EL (cell line): Measurements from ENCODE around the gene TMEM254.
"Not testable (repeated sequence)": the region's sequence is repeated elsewhere in the genome, so short reads cannot be mapped to it uniquely, and the experiment has no call there.

ENCODE experiments used
- DNase-seq: peaks from one replicate; pipeline ENCODE4 v3.0.0-alpha.2; 2016

Gene TMEM254

GRCh38 chr10:80077869-80078447 lies 507 bp upstream of the TMEM254 start:
- DNase-seq: no peak

- no peak for DNase-seq
Measured at GRCh38 chr10:80079312-80079719, 851 bp downstream of the TMEM254 start.

DNA sequence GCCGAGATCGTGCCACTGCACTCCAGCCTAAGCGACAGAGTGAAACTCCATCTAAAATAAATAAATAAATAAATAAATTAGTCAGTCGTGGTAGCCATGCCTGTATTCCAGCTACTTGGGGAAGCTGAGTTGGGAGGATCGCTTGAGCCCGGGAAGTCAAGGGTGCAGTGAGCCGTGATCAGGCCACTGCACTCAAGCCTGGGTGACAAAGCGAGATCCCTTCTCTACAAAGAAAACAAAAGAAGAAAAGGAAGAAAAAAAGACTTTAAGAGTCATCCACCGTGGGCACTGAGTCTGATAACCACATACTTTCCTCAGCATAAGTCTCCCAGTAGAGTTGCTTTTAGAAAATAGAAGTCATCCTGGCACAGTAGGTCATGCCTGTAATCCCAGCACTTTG lies 2.6 kb downstream of the TMEM254 start:
- DNase-seq: no peak

DNA sequence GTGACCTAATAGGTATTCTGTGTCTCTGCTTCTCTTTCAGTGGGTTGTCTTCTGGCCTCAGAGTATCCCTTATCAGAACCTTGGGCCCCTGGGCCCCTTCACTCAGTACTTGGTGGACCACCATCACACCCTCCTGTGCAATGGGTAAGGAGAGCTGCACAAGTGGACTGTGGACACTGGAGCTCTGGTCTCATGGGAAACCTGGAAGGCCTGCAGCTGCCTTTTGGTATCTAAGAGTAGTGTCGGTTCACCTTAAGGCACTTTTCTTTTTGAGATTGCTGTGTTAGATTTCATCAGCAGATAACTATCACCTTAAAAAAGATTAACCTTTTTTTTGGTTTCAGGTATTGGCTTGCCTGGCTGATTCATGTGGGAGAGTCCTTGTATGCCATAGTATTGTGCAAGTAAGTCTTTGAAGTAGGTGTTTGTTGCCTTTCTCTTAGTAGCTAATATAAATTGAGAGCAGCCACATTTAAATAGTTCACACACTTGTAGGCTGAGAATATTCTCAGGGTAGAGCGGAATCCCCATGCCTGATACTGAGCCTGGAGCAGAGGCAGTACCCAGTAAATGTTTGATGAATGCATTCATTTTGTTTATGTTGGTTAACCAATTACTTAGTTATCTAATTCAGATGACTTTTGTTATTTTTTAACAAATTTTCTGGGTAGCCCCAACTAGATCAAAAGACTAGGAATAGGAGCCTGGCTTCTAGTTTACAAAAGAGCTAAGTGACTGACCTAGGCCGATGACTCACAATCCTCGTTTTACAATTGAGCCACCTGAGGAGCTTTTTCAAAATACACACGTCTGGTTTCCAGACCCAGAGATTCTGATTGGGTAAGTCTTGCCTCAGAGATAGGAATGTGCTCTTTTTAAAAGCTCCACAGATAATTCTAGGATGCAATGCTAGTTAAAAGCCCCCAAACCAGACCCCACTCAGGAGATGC lies 3.6 kb downstream of the TMEM254 start:
- no peak for DNase-seq

GRCh38 chr10:80090121-80090520 lies 11.7 kb downstream of the TMEM254 start:
- DNase-seq: no peak

GRCh38 chr10:80094231-80094630 lies 15.8 kb downstream of the TMEM254 start:
- no peak for DNase-seq

DNA sequence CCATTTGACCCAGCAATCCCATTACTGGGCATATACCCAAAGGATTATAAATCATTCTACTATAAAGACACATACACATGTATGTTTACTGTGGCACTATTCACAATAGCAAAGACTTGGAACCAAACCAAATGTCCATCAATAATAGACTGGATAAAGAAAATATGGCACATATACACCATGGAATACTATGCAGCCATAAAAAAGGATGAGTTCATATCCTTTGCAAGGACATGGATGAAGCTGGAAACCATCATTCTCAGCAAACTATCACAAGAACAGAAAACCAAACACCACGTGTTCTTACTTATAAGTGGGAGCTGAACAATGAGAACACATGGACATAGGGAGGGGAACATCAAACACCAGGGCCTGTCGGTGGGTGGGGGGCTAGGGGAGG lies 19.8 kb downstream of the TMEM254 start:
- not testable (repeated sequence) for DNase-seq

DNA sequence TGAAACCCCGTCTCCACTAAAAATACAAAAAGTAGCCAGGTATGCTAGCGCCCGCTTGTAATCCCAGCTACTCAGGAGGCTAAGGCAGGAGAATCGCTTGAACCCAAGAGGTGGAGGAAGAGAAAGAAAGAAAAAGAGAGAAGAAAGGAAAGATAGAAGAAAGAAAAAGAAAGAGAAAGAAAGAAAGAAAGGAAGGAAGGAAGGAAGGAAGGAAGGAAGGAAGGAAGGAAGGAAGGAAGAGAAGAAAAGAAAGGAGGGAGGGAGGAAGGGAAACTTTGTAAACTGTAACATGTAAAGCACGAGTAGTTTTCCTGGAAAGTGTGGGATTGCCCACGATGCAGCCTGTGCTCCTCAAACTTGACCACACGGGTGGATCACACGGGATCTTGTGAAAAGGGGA lies 20.8 kb downstream of the TMEM254 start:
- DNase-seq: not testable (repeated sequence)

DNA sequence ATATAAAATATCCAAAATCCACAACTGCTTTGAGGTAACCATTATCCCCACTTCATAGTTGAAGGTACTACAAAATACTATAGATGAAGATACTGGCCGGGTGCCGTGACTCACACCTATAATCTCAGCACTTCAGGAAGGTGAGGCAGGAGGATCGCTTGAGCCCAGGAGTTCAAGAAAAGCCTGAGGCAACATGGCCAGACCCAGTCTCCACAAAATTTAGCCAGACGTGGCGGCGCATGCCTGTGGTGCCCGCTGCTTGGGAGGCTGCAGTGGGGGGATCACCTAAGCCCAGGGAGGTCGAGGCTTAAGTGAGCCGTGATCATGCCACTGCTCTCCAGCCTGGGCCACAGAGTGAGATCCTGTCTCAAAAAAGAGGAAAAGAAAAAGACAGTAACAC lies 21.7 kb downstream of the TMEM254 start:
- DNase-seq: no peak

DNA sequence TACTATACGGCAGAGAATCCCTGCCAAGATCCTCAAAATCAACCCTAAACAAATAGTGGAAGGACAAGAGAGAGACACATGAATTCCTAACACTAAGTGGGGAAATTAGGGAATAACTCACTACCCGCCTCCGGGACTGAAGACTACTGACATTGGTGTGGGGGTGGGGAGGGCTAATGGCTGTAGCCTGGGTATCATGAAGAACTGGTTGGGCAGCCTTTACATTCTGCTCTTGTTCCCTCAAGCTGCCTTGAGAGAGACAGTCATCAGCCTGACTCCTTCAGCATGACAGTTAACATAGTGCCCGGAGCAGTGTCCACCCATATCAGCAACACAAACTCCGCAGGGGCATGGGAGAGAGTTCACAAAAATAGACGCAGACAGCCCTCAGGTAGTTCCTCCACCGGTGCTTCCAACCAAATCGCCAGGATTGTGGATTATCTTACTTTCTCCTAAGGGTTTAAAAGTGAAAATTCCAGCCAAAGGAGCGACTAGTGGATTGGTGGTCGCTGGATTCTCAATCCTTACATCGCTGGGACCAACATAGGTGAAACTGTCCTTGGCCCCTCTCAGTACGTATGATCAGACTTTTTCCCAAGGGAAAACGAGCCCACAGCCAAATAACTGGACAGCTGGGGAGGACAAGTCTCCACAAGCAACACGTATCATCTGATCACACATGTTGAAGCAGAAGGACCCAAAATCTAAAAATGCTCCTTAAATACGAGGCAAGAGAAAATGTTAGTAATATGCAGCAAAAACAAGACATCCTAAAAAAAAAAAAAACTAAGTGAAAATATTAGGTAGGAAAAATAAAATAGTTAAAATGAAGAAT lies 22.6 kb downstream of the TMEM254 start:
- no peak for DNase-seq

- peak; percentile 60 for DNase-seq
Measured at GRCh38 chr10:80104066-80104926, 25.8 kb downstream of the TMEM254 start.

DNA sequence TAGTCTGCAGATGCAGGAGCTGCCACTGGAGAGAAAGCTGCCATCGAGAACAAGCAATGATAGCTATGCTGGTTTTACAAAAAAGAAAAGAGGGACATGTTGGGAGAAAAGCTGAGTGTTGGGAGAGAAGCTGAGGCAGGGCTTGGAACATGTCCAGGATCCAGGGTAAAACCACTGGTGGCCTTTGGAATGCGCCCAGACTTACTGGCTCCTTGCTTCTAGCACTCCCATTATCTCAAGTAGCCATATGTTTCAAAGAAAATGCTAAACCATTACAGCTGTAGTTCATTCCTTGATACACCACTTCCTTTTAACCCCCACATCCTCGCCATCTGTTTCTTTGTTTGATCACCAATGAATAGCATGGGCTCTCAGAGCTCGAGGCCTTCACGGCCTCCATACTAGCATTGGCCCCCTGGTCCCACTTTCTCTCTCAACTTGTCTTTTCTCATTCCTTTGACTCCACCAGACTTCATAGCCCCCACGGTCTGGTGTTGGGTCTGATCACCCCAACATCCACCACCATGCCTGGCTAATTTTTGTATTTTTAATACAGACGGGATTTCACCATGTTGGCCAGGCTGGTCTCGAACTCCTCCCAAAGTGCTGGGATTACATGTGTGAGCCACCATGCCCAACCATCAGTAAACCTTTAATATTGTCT lies 30.2 kb downstream of the TMEM254 start:
- DNase-seq: no peak

DNA sequence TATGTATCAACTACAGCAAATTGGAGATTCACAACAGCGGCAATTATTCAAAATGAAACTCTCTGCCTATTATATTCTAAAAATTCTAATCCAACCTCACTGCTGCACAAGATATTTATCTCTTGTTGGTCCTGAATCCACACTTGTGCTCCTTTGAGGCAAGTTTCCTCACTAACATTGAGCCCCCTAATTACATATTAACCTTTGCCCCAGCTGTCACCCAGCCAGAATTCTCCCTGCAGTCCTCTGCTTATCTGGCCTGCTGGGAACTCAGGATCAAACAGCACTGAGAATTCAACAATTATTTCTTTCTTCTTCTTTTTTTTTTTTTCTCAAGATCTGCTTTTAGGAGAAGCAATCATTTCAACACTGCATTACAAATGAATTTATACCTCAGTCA lies 32.5 kb downstream of the TMEM254 start:
- DNase-seq: no peak

GRCh38 chr10:80118669-80119068 lies 40.2 kb downstream of the TMEM254 start:
- no peak for DNase-seq

DNA sequence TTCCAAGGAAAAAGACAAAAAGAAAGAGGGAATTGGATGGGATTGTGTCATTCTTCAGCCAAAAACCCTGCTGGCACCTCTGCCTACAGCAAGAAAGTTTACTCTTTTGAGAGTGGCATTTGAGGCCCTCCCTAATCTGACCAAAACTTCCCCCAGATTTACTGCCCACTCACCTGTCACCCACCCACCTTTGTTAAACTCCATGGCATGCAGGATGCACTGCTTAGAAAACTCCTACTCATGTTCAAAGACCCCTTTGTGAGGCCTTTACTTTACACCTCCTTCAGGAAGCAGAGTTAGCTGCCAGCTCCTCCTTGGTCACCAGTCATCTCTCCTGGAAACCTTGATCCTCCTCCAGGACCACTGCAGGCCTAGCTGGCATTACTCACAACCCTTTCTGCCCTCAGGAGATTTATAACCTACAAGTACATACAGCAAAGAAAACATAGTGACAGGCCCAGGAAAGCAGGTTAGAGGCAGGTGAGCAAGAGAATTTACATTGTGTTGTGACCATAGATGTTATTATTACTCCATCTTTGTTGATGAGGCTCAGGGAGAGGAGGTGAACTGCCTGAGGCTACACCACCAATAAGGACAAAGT lies 43.7 kb downstream of the TMEM254 start:
- DNase-seq: no peak

- no peak for DNase-seq
Measured at GRCh38 chr10:80122746-80123145, 44.3 kb downstream of the TMEM254 start.

GRCh38 chr10:80126876-80127275 lies 48.4 kb downstream of the TMEM254 start:
- no peak for DNase-seq

DNA sequence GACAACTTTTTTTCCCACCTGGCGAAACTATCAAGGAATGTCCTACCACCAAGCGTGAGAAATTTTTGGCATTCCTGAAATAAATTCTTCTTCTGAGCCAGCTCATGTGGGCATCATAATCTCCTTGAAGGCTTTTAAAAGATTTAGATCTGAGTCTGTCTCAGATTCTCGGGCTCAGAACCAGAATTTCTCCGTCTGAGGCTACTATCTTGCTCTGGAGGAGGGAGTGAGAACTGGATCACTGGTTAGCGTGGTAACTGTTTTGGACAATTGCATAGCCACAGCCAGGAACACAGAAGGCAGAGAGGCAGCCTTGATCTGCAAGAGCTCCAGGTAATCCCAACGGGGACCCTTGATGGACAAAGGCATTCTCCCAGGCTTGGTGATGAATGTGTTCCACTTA lies 53.0 kb downstream of the TMEM254 start:
- DNase-seq: peak; percentile 33

- DNase-seq: peak; percentile 51
Measured at GRCh38 chr10:80132299-80133139, 54.1 kb downstream of the TMEM254 start, which contains the start of gene PLAC9. Gene PLAC9, plus strand, starts transcription at chr10:80132730. Its CDS starts 33 bp downstream, at chr10:80132763.

DNA sequence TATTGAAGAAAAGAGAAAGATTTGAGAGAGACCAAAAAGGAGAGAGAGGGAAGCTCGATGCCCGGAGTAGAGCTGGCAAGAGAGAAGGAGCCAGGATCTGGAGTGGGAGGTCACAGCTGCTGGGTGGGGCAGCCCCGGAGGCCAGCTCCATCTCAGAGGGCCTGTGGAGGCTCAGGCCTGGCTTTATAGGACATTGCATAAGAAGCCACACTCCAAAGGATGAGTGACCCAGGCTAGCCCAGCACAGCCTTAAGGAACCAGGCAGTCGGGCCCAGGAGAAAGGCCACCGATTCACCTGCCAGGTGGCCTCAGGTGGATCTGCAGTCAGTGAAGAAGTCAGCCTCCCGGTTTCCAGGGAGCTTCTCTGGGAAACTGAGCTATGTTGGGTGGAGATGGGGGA lies 54.7 kb downstream of the TMEM254 start:
- peak; percentile 28 for DNase-seq
